GM10248 (cell line): ENCODE data around the gene APOA5.

Source experiments
- CTCF ChIA-PET: fragments of 300-600 bp; sonication (Branson Sonifier 250); formaldehyde crosslinking; extraction: SDS; loops from one replicate; lab custom pipeline; 2021; ENCODE audit warnings: antibody characterized with exemption; lab: Yijun Ruan, JAX
- POLR2A ChIA-PET: fragments of 350-650 bp; sonication (Branson Sonifier 250); formaldehyde crosslinking; extraction: SDS; loops from one replicate; lab custom pipeline; 2020; ENCODE audit warnings: antibody characterized with exemption; lab: Yijun Ruan, JAX
- DNase-seq: peaks from one replicate; pipeline ENCODE4 v3.0.0; 2012; ENCODE audit errors: extremely low spot score
- TF ChIP-seq, protein P1 (sequence below): IDR thresholded peaks from 2 replicates; pipeline ENCODE4 v1.5.1; 2012; ENCODE audit warnings: mild to moderate bottlenecking, low read depth; ENCODE audit errors: extremely low read depth, missing control alignments, control extremely low read depth

APOA5 gene

DNA sequence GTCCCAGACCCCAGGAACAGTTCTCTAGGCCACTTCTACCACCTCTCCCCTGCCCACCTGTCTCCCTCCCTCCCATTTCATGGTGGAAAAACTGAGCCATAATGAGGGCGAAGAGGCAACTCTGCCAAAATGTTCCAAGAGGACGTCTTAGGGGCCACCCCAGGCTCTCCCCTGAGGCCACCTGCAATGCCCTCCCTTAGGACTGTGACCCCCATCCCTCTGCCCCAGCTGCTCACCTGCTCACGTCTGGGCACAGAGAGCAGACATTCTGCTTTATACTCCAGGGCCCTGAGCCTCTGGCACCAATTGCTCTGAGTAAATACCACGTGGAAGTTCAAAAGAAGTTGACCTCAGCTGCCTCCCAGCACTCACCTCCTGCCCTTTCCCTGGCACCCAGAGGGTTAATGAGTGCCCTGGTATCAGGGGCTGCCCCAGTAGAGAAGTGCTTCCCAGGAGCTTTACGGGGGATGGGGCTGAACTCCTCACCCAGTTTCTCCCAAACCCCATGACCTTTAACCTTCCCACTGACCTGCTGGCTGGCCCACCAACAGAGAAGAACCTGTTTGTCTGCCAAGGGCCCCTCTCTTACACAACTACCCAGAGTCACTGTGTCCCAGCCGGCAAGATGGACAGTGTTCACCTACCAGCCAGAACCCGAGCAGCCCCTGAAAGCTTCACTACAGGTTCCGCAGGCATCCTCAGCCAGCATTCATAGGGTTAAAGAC lies 627 bp upstream of the APOA5 start:
- POLR2A ChIA-PET, result no interaction called here
- CTCF ChIA-PET, result interaction anchor here (0.8 to 10.2 kb wide), 21 partner anchors 9 to 437 kb away, joined by 3 to 100 read pairs (median 9); partner anchors contain the start of genes APOA1, BUD13 and PAFAH1B2

DNA sequence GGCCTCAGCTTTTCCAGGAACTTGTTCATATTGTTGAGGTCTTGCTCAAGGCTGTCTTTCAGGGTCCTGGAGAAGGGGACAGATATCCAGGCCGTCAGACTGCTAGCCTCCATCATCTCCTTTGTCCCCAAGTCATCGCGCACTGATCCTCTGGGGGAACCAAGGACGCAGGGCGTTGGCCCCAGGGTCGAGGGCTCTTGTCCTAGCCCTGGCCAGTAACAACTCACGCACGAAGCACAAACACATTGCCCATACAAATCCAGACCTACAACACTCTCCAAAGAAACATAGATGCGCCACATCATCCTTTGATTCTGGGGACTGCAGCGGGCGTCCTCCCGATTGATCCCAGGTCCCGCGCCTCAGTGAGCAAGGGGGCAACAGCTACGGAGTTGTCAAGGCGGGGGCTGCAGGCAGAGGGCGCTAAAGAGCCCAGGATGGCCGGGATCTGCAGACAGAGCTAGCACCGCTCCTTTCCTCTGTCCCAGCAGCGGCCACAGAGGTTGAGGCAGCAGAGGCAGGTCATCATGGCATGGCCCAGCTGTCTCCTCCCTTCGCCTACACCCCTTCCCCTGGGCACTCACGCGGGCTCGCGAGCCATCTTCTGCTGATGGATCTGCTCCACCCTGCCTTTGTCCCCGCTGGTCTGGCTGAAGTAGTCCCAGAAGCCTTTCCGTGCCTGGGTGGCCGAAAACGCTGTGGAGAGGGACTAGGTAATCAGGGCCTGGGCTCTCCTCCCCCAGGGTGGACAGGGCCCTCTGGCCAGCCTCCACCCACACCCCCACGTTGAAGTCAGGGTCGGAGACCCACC lies 472 bp downstream of the APOA5 start:
- ChIA-PET POLR2A (no interaction called here), CTCF (interaction anchor here (0.6 to 10.2 kb wide), 47 partner anchors 8 to 440 kb away, joined by 3 to 100 read pairs (median 5); partner anchors contain the start of genes APOA1, APOA4, BUD13 and PAFAH1B2)
- DNase-seq, result peak; percentile 87
- TF ChIP-seq, protein P1, sequence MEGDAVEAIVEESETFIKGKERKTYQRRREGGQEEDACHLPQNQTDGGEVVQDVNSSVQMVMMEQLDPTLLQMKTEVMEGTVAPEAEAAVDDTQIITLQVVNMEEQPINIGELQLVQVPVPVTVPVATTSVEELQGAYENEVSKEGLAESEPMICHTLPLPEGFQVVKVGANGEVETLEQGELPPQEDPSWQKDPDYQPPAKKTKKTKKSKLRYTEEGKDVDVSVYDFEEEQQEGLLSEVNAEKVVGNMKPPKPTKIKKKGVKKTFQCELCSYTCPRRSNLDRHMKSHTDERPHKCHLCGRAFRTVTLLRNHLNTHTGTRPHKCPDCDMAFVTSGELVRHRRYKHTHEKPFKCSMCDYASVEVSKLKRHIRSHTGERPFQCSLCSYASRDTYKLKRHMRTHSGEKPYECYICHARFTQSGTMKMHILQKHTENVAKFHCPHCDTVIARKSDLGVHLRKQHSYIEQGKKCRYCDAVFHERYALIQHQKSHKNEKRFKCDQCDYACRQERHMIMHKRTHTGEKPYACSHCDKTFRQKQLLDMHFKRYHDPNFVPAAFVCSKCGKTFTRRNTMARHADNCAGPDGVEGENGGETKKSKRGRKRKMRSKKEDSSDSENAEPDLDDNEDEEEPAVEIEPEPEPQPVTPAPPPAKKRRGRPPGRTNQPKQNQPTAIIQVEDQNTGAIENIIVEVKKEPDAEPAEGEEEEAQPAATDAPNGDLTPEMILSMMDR, result peak; percentile 93

More for the DNA sequence above, 627 bp upstream of the APOA5 start:
- TF ChIP-seq, protein P1, result no peak
- no peak for DNase-seq

DNA sequence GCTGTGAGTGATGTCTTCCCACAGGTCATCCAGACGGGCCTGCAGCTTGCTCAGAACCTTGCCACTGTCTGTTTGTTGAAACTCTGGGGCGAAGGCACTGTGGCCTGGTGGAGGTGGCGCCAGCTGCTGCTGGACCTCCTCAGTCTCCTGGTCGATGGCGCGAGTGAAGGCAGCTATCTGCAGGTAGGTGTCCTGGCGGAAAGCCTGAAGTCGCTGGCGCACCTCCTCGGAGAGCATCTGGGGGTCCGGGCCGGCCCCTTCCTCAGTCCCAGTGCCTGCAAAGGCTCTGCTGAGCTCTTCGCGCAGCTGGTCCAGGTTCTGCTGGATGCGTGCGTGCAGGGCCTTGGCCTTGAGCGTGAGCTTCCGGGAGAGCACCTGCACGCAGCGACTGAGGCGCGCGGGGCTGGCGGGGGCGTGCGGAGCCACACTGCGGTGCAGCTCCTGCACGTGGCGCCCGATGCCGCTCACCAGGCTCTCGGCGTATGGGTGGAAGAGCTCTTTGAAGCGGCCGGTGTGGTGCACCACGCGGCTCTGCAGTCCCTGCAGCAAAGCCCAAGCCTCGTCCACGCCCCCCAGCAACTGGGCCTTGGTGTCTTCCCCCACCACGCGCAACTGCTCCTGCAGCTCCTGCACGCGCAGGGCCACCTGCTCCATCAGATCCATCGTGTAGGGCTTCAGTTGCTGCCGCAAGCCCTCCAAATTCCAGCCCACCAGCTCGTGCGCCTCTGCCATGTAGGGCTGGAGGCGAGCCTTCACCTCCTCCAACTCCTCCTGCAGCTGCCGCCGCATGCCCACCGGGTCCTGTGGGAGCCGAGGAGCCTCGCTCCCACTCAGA lies 1.3 kb downstream of the APOA5 start:
- ChIA-PET POLR2A (no interaction called here), CTCF (interaction anchor here (0.6 to 10.2 kb wide), 43 partner anchors 8 to 441 kb away, joined by 3 to 100 read pairs (median 6); partner anchors contain the start of genes APOA1, APOA4, BUD13 and PAFAH1B2)
- TF ChIP-seq, protein P1, result no peak
- no peak for DNase-seq

DNA sequence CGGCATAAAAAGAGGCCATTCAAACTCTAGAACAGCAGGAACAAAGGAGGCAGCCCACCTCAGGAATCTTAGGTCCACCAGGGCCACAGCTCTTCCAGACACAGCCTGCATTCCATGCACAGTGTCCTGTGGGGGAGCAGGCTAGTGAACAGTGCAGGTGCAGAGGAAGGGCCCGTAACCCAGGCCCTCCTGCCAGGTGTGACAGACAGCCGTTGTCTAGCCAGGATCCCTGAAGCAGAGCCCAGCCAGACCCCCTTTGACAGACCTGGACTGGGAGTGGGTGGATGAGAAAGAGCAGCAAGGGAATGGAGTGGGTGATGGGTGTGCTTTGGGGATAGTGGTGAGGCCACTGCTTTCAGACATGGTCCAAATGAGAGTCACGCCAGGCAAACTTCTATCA lies 2.7 kb downstream of the APOA5 start:
- TF ChIP-seq, protein P1, result no peak
- POLR2A ChIA-PET, result no interaction called here
- DNase-seq, result no peak
- CTCF ChIA-PET, result interaction anchor here (0.9 to 10.2 kb wide), 11 partner anchors 9 to 441 kb away, joined by 3 to 100 read pairs (median 16); partner anchors contain the start of genes APOA1, APOA4, BUD13 and SIK3

DNA sequence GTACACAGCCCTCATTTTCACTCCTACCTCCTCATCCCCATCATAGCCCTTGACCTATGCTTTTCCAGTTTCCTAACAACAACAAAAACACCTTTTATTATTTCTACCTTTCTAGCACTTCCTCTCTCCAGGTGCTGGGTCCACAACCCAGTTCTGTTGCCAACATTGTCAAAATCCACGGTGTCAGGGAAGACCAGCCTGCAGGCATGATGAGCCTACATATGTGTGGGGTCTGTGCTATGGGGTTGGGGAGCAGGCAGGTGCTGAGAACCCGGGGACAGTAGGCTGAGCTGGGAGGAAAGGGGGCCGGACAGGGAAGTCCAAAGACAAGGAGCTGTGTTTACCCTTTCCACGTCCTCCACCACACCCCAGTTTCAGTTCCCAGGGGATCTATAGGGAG lies 3.1 kb downstream of the APOA5 start:
- DNase-seq, result no peak
- TF ChIP-seq, protein P1, result no peak
- ChIA-PET POLR2A (no interaction called here), CTCF (interaction anchor here (0.9 to 10.2 kb wide), 9 partner anchors 8 to 441 kb away, joined by 3 to 100 read pairs (median 11); partner anchors contain the start of genes APOA1 and BUD13)
